Heart left ventricle (tissue), 13 donors: ENCODE measurements around the gene DIO2.

Source experiments
- POLR2A ChIP-seq, 2 donors: fragments of 450-650 bp; IDR thresholded peaks; one replicate each; pipeline ENCODE4 v1.6.1; 2017; ENCODE audit warnings: antibody characterized with exemption in 2 of 2, mild to moderate bottlenecking in 2 of 2, moderate library complexity in 2 of 2
- TF ChIP-seq, protein P1 (sequence below), 12 donors: fragments of 200-600 bp; sonication (generic) in 4 of 12; IDR thresholded peaks; one replicate each; pipeline versions ENCODE4 v1.5.0 to v1.8.0; 2018 to 2022; ENCODE audit warnings: antibody characterized with exemption in 12 of 12, mild to moderate bottlenecking in 5 of 12
- donor health status: ischemic (EF 13 %, LVEDD 7.1; RV severe dilation, severe dysfunction).
- donor health status: DM: no; HTN: yes; CAD: no.
- donor health status: DM: no; HTN: no; CAD: no.
- donor health status: ischemic (EF 25% LVEDD 6.9; RV normal size, moderate dysfunction).
- donor health status: ischemic (EF 25% LVEDD 5.7; RV mildly dilated, moderate dysfunction).
- donor health status: ischemic (EF 35%, LVEDD 5.7; RV mildly dilated, moderate dysfunction).
- donor health status: nonischemic (EF 11% LVEDD 7.7; RV severe dilation, severe dysfunction).
- donor health status: DM: yes; HTN: yes; CAD: no.
- donor health status: PGD.
- donor health status: ischemic (EF 29% LVEDD 5.4; RV normal size, mild dysfunction).
- donor health status: nonischemic (EF 23%, LVEDD 6.1; RV moderate dilation, normal function).

DNA sequence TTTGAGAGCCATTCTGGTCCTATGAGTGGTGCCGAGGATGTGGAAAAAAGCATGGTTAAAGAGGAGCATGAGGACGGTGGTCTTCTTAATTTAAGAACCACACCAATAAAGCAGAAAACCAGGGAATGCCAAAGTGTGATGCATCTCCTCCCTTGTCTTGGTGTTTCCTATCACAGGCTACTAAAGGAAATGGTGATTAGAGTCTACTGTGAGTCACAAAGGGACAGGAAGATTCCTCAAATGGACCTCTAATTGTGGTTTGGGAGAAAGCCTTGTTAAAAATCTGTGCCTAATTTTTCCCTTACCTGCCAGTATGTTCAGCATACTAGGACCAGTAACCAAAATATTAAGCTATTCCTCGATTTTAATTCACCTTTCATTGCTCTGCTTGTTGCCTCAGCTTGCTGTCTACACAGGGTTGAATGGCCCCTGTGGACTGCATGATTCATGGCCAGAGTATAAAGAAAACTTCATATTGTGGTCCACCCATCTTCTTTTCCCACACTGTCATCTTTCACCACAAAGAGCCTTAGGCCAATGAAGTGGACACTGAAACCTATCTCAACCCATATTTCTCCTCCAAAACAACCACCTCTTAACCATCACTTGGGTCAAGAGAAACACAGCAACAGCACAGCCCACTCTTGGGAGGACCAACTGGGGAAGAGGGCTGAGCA lies 38.8 kb downstream of the DIO2 start:
- TF ChIP-seq, protein P1, sequence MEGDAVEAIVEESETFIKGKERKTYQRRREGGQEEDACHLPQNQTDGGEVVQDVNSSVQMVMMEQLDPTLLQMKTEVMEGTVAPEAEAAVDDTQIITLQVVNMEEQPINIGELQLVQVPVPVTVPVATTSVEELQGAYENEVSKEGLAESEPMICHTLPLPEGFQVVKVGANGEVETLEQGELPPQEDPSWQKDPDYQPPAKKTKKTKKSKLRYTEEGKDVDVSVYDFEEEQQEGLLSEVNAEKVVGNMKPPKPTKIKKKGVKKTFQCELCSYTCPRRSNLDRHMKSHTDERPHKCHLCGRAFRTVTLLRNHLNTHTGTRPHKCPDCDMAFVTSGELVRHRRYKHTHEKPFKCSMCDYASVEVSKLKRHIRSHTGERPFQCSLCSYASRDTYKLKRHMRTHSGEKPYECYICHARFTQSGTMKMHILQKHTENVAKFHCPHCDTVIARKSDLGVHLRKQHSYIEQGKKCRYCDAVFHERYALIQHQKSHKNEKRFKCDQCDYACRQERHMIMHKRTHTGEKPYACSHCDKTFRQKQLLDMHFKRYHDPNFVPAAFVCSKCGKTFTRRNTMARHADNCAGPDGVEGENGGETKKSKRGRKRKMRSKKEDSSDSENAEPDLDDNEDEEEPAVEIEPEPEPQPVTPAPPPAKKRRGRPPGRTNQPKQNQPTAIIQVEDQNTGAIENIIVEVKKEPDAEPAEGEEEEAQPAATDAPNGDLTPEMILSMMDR (IDR thresholded peaks at IDR 0.05) = no peak
- TF ChIP-seq POLR2A (IDR thresholded peaks at IDR 0.05) = no peak
